GM12865 (cell line): Measurements from ENCODE around the gene RNF114.

Experiments
- DNase-seq: peaks from one replicate; pipeline ENCODE4 v3.0.0; 2010; ENCODE audit warnings: low read depth
- H3K4me3 ChIP-seq: 2 replicates; pipeline ENCODE4 v1.5.1; 2011; ENCODE audit warnings: mild to moderate bottlenecking, low read depth, low read length, control low read depth
- TF ChIP-seq, protein P1 (sequence below): IDR thresholded peaks from 2 replicates; pipeline ENCODE4 v1.5.1; 2011; ENCODE audit warnings: low read length, control low read depth, low read depth, inconsistent platforms; ENCODE audit not compliant: insufficient read depth; ENCODE audit errors: missing control alignments

Gene RNF114

DNA sequence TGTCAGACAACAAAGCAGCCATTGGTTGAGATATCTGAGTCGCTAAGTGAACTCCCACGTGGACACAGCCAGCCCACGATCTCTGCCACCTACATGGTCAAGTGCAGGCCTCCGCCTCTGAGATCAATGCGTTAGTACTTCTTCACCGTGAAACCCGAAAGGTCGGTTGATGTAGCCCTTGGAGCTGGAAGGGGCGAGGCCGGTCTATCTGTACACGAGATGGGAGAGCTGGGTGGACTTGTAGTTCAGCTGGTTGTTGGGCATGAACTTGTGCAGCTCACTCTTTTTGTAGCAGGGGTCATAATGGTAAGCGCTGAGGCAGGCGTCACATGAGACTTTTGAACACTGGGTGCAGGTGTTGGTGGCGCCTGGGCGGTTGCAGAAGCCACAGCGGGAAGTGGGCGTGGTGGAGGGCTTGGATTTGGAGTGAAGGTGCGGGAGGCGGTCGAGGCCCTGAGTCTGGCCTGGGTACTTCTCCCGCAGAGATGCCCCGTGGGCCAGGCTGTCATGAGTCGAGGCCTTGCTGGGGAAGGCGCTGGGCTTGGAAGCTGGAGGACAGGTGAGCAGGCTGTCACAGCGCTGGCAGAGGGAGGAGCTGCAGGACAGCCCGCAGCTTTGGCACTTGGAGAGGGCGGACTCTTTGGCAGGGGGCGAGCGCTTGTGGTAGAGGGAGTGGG is 30.6 kb upstream of the RNF114 start:
- DNase-seq = no peak
- TF ChIP-seq, protein P1, sequence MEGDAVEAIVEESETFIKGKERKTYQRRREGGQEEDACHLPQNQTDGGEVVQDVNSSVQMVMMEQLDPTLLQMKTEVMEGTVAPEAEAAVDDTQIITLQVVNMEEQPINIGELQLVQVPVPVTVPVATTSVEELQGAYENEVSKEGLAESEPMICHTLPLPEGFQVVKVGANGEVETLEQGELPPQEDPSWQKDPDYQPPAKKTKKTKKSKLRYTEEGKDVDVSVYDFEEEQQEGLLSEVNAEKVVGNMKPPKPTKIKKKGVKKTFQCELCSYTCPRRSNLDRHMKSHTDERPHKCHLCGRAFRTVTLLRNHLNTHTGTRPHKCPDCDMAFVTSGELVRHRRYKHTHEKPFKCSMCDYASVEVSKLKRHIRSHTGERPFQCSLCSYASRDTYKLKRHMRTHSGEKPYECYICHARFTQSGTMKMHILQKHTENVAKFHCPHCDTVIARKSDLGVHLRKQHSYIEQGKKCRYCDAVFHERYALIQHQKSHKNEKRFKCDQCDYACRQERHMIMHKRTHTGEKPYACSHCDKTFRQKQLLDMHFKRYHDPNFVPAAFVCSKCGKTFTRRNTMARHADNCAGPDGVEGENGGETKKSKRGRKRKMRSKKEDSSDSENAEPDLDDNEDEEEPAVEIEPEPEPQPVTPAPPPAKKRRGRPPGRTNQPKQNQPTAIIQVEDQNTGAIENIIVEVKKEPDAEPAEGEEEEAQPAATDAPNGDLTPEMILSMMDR = no peak
- H3K4me3 ChIP-seq = no peak overlapping the region

DNA sequence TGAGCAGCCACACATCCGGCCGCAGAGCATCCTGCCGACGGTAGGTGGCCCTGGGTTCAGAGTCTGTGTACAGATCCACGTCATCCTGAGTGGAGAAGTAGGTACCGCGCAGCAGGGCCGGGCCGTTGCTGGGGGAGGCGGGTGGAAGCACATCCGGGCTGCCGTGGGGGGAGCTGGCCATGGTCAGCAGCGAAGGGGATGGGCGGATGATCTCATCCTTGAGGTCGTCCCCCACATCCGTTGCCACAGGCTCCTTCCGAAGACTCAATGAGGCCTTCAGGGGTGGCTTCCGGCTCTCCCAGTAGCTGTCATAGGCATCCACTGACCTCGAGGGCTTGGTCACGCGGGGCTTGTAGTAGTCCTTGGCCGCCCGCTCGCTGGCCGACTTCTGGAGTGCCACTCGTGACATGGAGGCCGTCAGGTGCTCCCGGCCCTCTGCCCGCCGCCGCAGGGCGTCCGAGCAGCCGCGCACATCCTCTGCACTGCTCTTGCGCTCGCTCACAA is 30.0 kb upstream of the RNF114 start:
- DNase-seq = no peak
- TF ChIP-seq, protein P1 = no peak
- H3K4me3 ChIP-seq = no peak overlapping the region

DNA sequence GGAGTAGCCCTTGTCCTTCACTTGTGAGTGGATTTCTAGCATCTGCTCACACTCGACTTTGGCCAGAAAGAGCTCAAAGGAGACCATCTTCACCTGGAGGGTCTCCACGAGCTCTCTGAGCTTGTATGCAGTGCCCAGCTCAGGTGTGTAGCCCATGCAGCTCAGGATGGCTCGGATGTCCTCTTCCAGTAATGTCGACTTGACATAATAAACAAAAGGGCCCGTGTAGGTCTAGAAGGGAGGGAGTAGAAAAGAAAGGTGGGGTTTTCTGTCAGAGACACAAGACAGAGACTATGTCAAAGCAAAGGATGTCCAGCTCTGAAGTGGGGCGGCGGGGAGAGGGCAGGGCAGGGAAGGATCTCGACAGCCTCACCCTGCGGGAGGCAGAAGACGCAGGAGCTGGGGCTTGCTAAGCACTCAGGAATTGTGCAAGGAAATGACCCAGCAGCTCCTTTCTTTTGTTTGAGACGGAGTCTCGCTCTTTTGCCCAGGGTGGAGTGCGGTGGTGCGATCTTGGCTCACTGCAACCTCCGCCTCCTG is 29.5 kb upstream of the RNF114 start:
- DNase-seq = no peak
- no peak overlapping the region for H3K4me3 ChIP-seq
- TF ChIP-seq, protein P1 = no peak

DNA sequence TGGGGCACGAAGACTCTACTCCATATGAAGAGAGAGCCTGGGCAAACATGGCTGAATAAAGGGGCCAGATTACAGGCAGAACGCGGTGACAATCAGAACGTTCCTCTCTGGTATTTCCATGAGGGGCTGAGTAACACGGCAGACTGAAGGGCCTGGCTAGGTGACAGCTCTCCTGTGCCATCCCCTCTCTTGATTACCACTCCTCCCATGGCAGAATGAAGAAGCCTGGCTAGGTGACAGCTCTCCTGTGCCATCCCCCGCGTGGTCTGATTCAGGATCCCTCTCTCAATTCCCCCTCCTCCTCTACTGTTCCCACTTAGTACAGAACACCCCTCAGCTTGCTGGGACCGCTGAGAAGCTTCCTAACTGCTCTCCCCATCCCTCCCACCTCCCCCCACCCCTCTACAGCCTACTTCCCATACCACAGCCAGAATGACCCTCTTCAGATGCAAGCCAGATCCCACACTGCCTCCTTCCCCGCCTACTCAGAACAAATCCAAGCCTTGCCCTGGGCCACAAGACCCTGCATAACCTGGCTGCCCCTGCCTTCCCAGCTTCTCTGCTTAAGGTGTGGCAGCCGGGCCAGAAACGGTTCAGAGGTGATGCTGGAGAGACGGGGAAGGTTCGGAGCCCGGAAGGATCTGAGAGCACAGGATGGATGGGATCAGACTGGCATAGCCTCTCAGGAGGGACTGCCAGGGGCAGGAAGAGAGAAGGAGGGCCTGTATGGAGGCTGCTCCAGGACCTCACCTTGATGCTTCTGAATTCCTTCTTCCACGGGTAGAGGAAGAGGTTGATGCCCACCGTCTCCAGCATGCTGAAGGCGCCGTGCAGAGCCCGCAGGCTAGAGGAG is 28.6 kb upstream of the RNF114 start:
- no peak overlapping the region for H3K4me3 ChIP-seq
- TF ChIP-seq, protein P1 = no peak
- no peak for DNase-seq

DNA sequence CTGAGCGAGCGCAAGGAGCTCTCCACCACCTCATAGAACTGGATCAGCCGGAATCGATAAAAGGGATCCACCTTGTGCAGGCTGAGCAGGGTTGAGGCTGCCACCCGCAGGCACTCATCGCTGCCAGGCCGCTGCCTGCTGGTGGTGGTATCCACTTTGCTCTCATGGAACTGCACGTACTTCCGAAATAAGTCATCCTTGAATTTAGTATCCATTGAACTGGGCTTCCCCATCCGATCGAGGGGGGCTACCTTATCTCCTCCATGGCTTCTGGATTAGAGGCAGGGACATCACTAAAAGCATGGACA is 28.0 kb upstream of the RNF114 start:
- no peak for DNase-seq
- TF ChIP-seq, protein P1 = no peak

DNA sequence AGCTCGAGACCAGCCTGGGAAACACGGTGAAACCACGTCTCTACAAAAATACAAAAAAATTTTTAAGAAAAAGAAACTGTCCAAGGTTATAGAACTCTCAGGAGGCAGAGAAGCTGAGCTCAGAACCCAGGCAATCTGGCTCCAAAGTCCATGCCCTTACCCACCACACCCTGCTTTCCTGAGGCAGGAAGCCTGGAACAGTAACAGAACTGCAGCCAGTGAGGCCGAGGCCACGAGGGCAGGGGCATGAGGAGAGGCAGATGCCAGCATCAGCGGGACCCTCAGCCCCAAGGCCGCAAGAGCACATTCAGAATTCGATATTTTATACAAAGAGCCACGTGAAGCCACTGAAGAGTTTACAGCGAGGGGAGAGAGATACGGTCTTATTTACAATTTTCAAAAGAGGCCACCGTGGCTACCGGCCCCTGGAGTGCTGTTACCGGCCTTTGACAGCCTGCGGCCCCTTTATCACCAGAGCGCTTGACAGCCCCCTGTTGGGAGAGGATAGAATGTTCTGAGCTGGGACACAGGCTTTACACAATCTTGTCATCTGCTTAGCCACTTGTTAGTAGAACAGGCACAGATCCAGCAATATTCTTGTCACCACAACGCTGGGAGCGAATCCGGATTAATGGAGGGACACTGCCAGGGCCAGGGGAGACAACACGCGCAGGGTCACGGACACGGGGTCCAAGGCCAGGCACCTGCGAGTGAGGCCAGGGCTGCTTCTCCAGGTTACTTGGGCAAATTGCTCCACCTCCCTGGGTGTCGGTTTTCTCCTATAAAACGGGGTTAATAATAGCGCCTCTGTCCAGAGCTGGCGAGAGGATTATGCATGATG is 26.5 kb upstream of the RNF114 start:
- no peak for DNase-seq
- TF ChIP-seq, protein P1 = no peak
- H3K4me3 ChIP-seq = no peak overlapping the region

More for the DNA sequence above, 28.0 kb upstream of the RNF114 start:
- no peak overlapping the region for H3K4me3 ChIP-seq
